Psoas muscle (tissue), 8 donors: ENCODE measurements around the gene TSHZ2. TPM values are rescaled to one million over a fixed set of nuclear protein-coding genes. Genes with fewer than 3 reads are reported as not detected.

Source experiments
- ATAC-seq, 4 donors: fragments of 200-7000 bp; cut with Tn5 transposase; one replicate each; pipeline ENCODE4 v1.9.1; 2020; ENCODE audit warnings: moderate library complexity in 3 of 4, mild to moderate bottlenecking in 2 of 4
- DNase-seq, 2 donors: peaks; one replicate each; pipeline ENCODE4 v3.0.0-alpha.2; 2020
- H3K27ac ChIP-seq: fragments of 200-600 bp; one replicate; pipeline ENCODE4 v1.8.0; 2022
- H3K27me3 ChIP-seq, 3 donors: fragments of 200-600 bp in 1 of 3; one replicate each; pipeline versions ENCODE4 v1.6.1 to v1.8.0; 2013 to 2022; ENCODE audit warnings: low read length in 2 of 3, mild to moderate bottlenecking in 2 of 3, moderate library complexity in 1 of 3; ENCODE audit not compliant: insufficient read depth in 3 of 3
- H3K36me3 ChIP-seq, 2 donors: fragments of 200-600 bp in 1 of 2; one replicate each; pipeline versions ENCODE4 v1.6.1 to v1.8.0; 2013 to 2022; ENCODE audit warnings: low read depth in 1 of 2, mild to moderate bottlenecking in 1 of 2, moderate library complexity in 1 of 2; ENCODE audit not compliant: insufficient read depth in 1 of 2
- H3K4me1 ChIP-seq: fragments of 200-600 bp; one replicate; pipeline ENCODE4 v1.8.0; 2022
- H3K4me3 ChIP-seq: fragments of 200-600 bp; one replicate; pipeline ENCODE4 v1.8.0; 2022; ENCODE audit warnings: mild to moderate bottlenecking
- H3K9me3 ChIP-seq: fragments of 200-600 bp; one replicate; pipeline ENCODE4 v1.8.0; 2022
- CTCF ChIP-seq: fragments of 200-600 bp; IDR thresholded peaks from one replicate; pipeline ENCODE4 v1.8.0; 2022; ENCODE audit warnings: antibody characterized with exemption
- WGBS, 3 donors: extraction: QIAGEN DNeasy Blood & Tissue Kit; methylation state at CpG; one replicate each; pipeline versions ENCODE4 v1.1.6 to v1.1.7; 2013; 5-methylcytosine and 5-hydroxymethylcytosine counted together
- intact Hi-C, 2 donors: fragments of 100-400 bp; cut with DNase I; formaldehyde crosslinking; loops; one replicate each; pipeline versions ENCODE4 v1.11.0 to v1.14.2; 2022
- polyA plus RNA-seq, 3 donors: library from polyadenylated mRNA; stranded (reverse); fragments of 200-250 nt; gene quantifications; one replicate each; pipeline ENCODE4 v1.2.3, GENCODE V29; 2013
- total RNA-seq, 4 donors: library from RNA; stranded (reverse); fragmentation: NEBNext Ultra II Directional in 2 of 4; extraction: Animal tissue kit (Norgen Biotek cat#: 25700) in 2 of 4; gene quantifications; one replicate each; pipeline versions ENCODE4 v1.2.1 to v1.2.4, GENCODE V29; 2021 to 2023
- donor health status: healthy with polysubstance abuse.
- donor health status: DM: no; HTN: no; CAD: no; lungs with moderate emphysema.
- donor health status: Bipolar disorder and iron deficiency.
- donor health status: healthy.
- donor health status: DM: yes; HTN: yes; CAD: no.
- donor health status: DM: no; HTN: no; CAD: no.
- donor health status: DM: no; HTN: no; CAD: no.
- donor health status: DM: yes; HTN: yes; CAD: no.

The TSHZ2 gene
- total and polyA plus RNA-seq, 7 donors = 0.39 to 7.5 (median 1.9) TPM

DNA sequence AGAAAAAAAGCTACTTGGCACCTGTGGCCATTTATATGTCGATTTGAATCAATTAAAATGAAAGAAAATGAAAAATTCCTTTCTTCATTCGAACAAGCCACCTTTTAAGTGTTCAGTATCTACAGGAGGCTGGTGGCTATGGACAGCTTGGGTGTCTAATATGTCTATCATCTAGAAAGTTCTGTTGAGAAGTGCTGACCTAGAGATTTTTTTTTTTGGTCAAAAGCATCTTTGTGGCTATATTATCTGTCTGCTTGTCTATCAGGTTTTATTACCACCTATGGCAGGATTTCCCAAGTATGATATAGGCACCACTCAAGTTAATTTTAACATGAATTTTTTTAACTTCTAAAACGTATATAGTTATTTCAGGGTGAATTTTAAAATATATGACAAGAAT lies 250.8 kb downstream of the TSHZ2 start:
- Histone ChIP-seq H3K9me3 (no peaks in the 10 kb centered on the region), H3K27ac (no peak overlapping the region), H3K27me3 (no peaks in the 10 kb centered on the region), H3K4me1 (no peaks in the 10 kb centered on the region), H3K4me3 (no peak overlapping the region), H3K36me3 (no peaks in the 10 kb centered on the region)
- DNase-seq = no peak
- no peak for ATAC-seq
- 74 to 87% (median 75%) methylated on average over 3 of the region's 3 CpGs for WGBS, 3 donors
- intact Hi-C loops = no loop called here
- no peak for TF ChIP-seq CTCF

DNA sequence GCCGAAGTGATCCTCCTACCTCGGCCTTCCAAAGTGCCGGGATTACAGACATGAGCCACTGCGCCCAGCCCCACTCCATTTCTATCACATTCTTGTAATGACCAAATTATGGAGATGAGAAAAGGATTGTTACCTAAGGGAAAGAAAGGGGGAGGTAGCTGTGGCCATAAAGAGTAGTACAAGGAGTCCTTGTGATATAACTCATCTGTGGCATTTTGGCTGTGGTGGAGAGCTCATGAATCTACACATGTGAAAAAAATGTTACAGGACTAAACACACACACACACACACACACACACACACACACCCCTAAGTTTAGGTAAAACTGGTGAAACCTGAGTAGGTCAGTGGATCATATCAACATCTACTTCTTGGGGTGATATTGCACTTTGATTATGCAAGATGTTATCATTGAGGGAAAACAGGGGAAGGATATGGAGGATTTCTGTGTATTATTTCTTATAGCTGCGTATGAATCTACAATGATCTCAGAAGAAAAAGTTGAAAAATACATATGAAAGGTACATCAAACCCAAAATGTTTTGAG lies 251.5 kb downstream of the TSHZ2 start:
- no peak for ATAC-seq
- H3K9me3 ChIP-seq = no peaks in the 10 kb centered on the region
- H3K4me1 ChIP-seq = no peaks in the 10 kb centered on the region
- intact Hi-C loops = no loop called here
- TF ChIP-seq CTCF = no peak
- H3K36me3 ChIP-seq = no peaks in the 10 kb centered on the region
- 78 to 98% (median 87%) methylated on average over 5 of the region's 5 CpGs for WGBS, 3 donors
- H3K27ac ChIP-seq = no peak overlapping the region
- H3K27me3 ChIP-seq = no peaks in the 10 kb centered on the region
- DNase-seq = no peak
- H3K4me3 ChIP-seq = no peak overlapping the region

GRCh38 chr20:53224851-53225250 lies 252.7 kb downstream of the TSHZ2 start:
- Histone ChIP-seq H3K27ac (no peak overlapping the region), H3K27me3 (no peaks in the 10 kb centered on the region), H3K4me1 (no peaks in the 10 kb centered on the region), H3K9me3 (no peaks in the 10 kb centered on the region), H3K36me3 (no peaks in the 10 kb centered on the region), H3K4me3 (no peak overlapping the region)
- no peak for TF ChIP-seq CTCF
- intact Hi-C loops = no loop called here
- 89 to 100% (median 97%) methylated on average over 1 of the region's 1 CpG for WGBS, 3 donors
- DNase-seq = no peak
- no peak for ATAC-seq

GRCh38 chr20:53226826-53227225 lies 254.7 kb downstream of the TSHZ2 start:
- no peak overlapping the region for H3K27ac ChIP-seq
- H3K4me1 ChIP-seq = no peaks in the 10 kb centered on the region
- H3K27me3 ChIP-seq = no peaks in the 10 kb centered on the region
- H3K9me3 ChIP-seq = no peaks in the 10 kb centered on the region
- TF ChIP-seq CTCF = no peak
- intact Hi-C loops = no loop called here
- ATAC-seq = no peak
- H3K4me3 ChIP-seq = no peak overlapping the region
- DNase-seq = no peak
- H3K36me3 ChIP-seq = no peaks in the 10 kb centered on the region
- 77 to 82% (median 79%) methylated on average over 7 of the region's 7 CpGs for WGBS, 3 donors

DNA sequence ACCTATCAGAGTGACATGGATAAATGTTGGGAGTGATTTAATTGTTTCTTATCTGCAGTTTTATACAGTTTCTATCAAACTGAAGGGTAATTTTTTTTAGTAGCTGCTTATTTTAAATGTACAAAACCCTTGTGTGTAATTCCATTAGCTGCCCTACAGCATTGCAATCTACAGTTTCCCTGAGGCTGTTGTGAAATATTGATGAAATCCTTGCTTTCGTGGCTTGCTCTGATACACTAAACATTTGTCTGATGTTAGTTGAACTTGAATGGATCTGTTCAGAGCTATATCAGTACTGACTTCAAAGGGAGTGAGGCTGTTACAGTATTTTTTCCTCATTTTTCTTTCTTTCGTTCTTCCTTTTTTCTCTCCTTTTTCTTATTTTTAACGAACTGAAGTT lies 255.4 kb downstream of the TSHZ2 start:
- ATAC-seq (no peak), DNase-seq (no peak)
- no peaks in the 10 kb centered on the region for H3K27me3 ChIP-seq
- H3K9me3 ChIP-seq = no peaks in the 10 kb centered on the region
- H3K4me1 ChIP-seq = no peaks in the 10 kb centered on the region
- no peak overlapping the region for H3K27ac ChIP-seq
- no peak for TF ChIP-seq CTCF
- H3K4me3 ChIP-seq = no peak overlapping the region
- 84 to 89% (median 86%) methylated on average over 3 of the region's 3 CpGs for WGBS, 3 donors
- no peaks in the 10 kb centered on the region for H3K36me3 ChIP-seq
- intact Hi-C loops = no loop called here
